Endothelial cell (in vitro differentiated cells): Measurements from ENCODE around the gene CLIC4. TPM values are rescaled to one million over a fixed set of nuclear protein-coding genes. Genes with fewer than 3 reads are reported as not detected.

Experiments
- DNase-seq: peaks from one replicate; pipeline ENCODE4 v3.0.0; 2021; ENCODE audit warnings: low spot score
- H3K27ac Mint-ChIP-seq: one replicate; pipeline ENCODE4 v1.8.0; 2021; ENCODE audit warnings: mixed read lengths, inconsistent platforms; ENCODE audit not compliant: unreplicated experiment
- H3K27me3 Mint-ChIP-seq: one replicate; pipeline ENCODE4 v1.8.0; 2021; ENCODE audit warnings: mild to moderate bottlenecking, moderate library complexity, mixed read lengths, inconsistent platforms; ENCODE audit not compliant: unreplicated experiment
- H3K36me3 Mint-ChIP-seq: one replicate; pipeline ENCODE4 v1.8.0; 2021; ENCODE audit warnings: mild to moderate bottlenecking, low read depth, mixed read lengths, inconsistent platforms; ENCODE audit not compliant: unreplicated experiment
- H3K4me1 Mint-ChIP-seq: one replicate; pipeline ENCODE4 v1.8.0; 2021; ENCODE audit warnings: mild to moderate bottlenecking, mixed read lengths, inconsistent platforms; ENCODE audit not compliant: unreplicated experiment
- H3K4me3 Mint-ChIP-seq: one replicate; pipeline ENCODE4 v1.8.0; 2021; ENCODE audit warnings: mild to moderate bottlenecking, mixed read lengths, inconsistent platforms; ENCODE audit not compliant: unreplicated experiment
- H3K9me3 Mint-ChIP-seq: one replicate; pipeline ENCODE4 v1.8.0; 2021; ENCODE audit warnings: mixed read lengths, inconsistent platforms; ENCODE audit not compliant: unreplicated experiment
- CTCF ChIP-seq: fragments of 200-600 bp; sonication (generic); IDR thresholded peaks from one replicate; pipeline ENCODE4 v1.5.0; 2021; ENCODE audit warnings: antibody characterized with exemption; ENCODE audit not compliant: unreplicated experiment
- total RNA-seq: library from RNA; stranded (reverse); fragmentation: NEBNext Ultra II Directional; extraction: Animal tissue kit (Norgen Biotek cat#: 25700); gene quantifications from one replicate; pipeline ENCODE4 v1.2.1, GENCODE V29; 2021; ENCODE audit not compliant: unreplicated experiment

CLIC4 gene
- total RNA-seq, 1 donor from 2014 or later, result 109 TPM

GRCh38 chr1:24764848-24765247 lies 19.6 kb downstream of the CLIC4 start:
- Mint-ChIP-seq H3K36me3 (no peaks in the 10 kb centered on the region), H3K4me3 (no peak overlapping the region), H3K27ac (no peak overlapping the region), H3K9me3 (no peaks in the 10 kb centered on the region), H3K4me1 (peaks cover 2% of the 10 kb centered on the region), H3K27me3 (no peaks in the 10 kb centered on the region)
- TF ChIP-seq CTCF, result no peak
- DNase-seq, result no peak

- no peaks in the 10 kb centered on the region for H3K36me3 Mint-ChIP-seq
- no peaks in the 10 kb centered on the region for H3K27me3 Mint-ChIP-seq
- TF ChIP-seq CTCF, result no peak
- H3K4me1 Mint-ChIP-seq, result peaks cover 6% of the 10 kb centered on the region
- H3K4me3 Mint-ChIP-seq, result no peak overlapping the region
- DNase-seq, result no peak
- no peak overlapping the region for H3K27ac Mint-ChIP-seq
- H3K9me3 Mint-ChIP-seq, result no peaks in the 10 kb centered on the region
These were observed 20.2 kb downstream of the CLIC4 start for GRCh38 chr1:24765308-24765988.

DNA sequence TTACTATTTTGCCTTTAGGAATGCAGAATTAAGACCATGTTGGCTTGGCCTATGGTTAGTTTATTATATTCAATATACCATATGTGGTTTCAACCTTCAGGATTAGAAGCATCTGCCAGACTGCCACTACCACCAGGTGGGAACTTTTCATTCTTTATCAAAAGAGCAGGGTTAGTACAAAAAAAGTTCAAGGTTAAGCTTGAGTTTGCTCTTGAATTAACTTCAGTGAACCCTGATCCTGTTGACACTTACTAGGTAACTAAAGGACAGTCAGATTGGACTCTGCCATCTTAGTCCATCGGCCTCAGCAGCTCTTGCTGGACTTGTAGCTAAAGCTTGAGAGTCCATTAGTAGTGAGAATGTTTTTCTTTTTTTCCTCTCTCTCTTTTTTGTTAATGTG lies 22.1 kb downstream of the CLIC4 start:
- DNase-seq, result no peak
- Mint-ChIP-seq H3K9me3 (no peaks in the 10 kb centered on the region), H3K4me3 (no peak overlapping the region), H3K36me3 (no peaks in the 10 kb centered on the region), H3K4me1 (peaks cover 14% of the 10 kb centered on the region), H3K27me3 (no peaks in the 10 kb centered on the region), H3K27ac (no peak overlapping the region)
- no peak for TF ChIP-seq CTCF

DNA sequence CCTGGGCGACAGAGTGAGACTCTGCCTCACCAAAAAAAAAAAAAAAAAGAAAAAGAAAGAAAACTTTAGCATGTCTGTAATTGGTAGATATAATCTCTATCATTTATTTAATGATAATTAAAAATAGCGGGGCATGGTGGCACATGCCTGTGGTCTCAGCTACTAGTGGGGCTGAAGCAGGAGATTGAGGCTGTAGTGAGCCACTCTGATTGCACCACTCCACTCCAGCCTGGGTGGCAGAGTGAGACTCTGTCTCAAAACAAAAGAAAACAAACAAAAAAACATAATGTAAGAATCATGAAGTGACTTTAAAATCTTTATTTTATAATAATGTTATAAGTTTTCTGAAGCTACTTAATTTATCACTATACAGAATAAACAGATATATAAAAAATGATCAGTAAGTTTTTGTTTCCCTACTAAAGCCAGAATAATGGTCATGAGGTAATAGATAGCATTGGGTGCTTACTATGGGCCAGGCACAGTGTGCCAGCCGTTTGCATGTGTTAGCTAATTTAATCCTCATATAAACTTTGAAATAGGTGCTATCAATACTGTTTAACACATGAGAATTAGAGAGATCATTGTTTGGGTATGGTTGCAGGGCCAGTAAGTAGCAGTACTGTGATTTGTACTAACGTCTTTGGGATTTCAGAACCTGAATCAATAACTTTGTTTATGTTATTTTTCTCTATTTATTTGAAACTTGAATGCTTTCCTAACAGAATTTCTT lies 23.8 kb downstream of the CLIC4 start:
- no peak overlapping the region for H3K4me3 Mint-ChIP-seq
- H3K9me3 Mint-ChIP-seq, result no peaks in the 10 kb centered on the region
- peaks cover 14% of the 10 kb centered on the region for H3K4me1 Mint-ChIP-seq
- H3K27ac Mint-ChIP-seq, result peak overlapping the region; percentile 75
- no peaks in the 10 kb centered on the region for H3K27me3 Mint-ChIP-seq
- no peaks in the 10 kb centered on the region for H3K36me3 Mint-ChIP-seq
- no peak for DNase-seq
- no peak for TF ChIP-seq CTCF
